ENCODE data around the gene TBC1D2. TPM values are rescaled to one million over a fixed set of nuclear protein-coding genes. Genes with fewer than 3 reads are reported as not detected.

The TBC1D2 gene
- total and polyA plus RNA-seq, 7 donors, result 1.3 to 2.9 (median 2.1) TPM

DNA sequence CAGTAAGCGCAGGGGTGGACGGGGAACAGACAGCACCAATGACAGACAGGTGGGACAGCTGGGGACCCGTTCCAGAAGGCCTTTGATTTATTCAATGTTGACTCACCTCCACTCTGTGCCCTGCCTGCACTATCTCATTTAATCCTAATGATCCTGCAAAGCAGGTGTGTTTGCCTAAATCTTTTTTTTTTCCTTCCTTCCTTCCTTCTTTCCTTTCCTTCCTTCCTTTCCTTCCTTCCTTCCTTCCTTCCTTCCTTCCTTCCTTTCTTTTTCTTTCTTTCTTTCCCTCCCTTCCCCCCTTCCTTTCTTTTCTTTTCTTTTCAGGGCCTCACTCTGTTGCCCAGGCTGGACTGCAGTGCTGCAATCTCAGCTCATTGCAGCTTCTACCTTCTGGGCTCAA lies 45.9 kb downstream of the TBC1D2 start:
- Histone ChIP-seq H3K4me3 (no peak overlapping the region), H3K4me1 (peaks cover 3% of the 10 kb centered on the region), H3K9me3 (no peaks in the 10 kb centered on the region), H3K36me3 (ENCODE audit: insufficient read depth in 1 of 2, low read depth in 1 of 2) (peaks cover 0 to 4% of the 10 kb centered on the region in 2 donors), H3K27ac (no peak overlapping the region), H3K27me3 (ENCODE audit: insufficient read depth in 3 of 3, low read length in 2 of 3) (no peaks in the 10 kb centered on the region)
- no peak for TF ChIP-seq CTCF (IDR thresholded peaks at IDR 0.05)
- WGBS, 3 donors, result 73 to 85% (median 75%) methylated on average over 3 of the region's 3 CpGs
- intact Hi-C loops (cut with DNase I), result loop anchor here (5.0 kb wide), 3 partner anchors 53 to 282 kb away; no protein-coding TSS in a partner anchor
- ATAC-seq (no peak), DNase-seq (peak in 1 of 2 donors; percentile 19)

- peak in 1 of 2 donors; percentile 23 for DNase-seq
- Histone ChIP-seq H3K27ac (no peak overlapping the region), H3K9me3 (no peaks in the 10 kb centered on the region), H3K4me1 (peaks cover 3% of the 10 kb centered on the region), H3K36me3 (ENCODE audit: insufficient read depth in 1 of 2, low read depth in 1 of 2) (peaks cover 0 to 4% of the 10 kb centered on the region in 2 donors), H3K27me3 (ENCODE audit: insufficient read depth in 3 of 3, low read length in 2 of 3) (no peaks in the 10 kb centered on the region), H3K4me3 (no peak overlapping the region)
- WGBS, 3 donors, result 93 to 95% (median 93%) methylated on average over 19 to 20 of the region's 20 CpGs
- no peak for TF ChIP-seq CTCF (IDR thresholded peaks at IDR 0.05)
- intact Hi-C loops (cut with DNase I), result loop anchor here (5.0 kb wide), 3 partner anchors 54 to 281 kb away; no protein-coding TSS in a partner anchor
- ATAC-seq, result no peak
Measured at GRCh38 chr9:98208635-98209034, 46.8 kb downstream of the TBC1D2 start.

DNA sequence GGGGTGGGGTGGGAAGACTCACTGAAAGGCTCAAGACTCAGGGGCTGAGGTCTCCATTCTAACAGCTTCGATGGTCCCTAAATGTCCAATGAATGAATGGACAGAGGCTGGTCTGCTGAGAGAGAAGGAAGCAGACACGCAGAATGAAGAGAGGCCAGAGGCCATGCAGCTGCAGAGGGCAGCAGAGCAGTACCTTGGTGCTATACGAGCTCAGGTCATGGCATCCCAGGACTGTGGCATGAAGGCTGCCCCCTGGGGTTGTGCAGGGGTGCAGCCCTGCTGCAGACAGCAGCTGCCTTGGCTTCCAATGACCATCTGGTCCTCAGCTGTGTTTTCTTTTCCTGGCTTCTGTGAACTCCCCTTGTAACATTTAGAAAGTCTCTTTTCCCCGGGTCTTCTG lies 47.8 kb downstream of the TBC1D2 start:
- 61 to 71% (median 65%) methylated on average over 4 of the region's 4 CpGs for WGBS, 3 donors
- no peak for TF ChIP-seq CTCF (IDR thresholded peaks at IDR 0.05)
- intact Hi-C loops (cut with DNase I), result loop anchor here (5.0 kb wide), 3 partner anchors 55 to 280 kb away; no protein-coding TSS in a partner anchor
- H3K4me3 ChIP-seq, result no peak overlapping the region
- peaks cover 3% of the 10 kb centered on the region for H3K4me1 ChIP-seq
- H3K27me3 ChIP-seq (ENCODE audit: insufficient read depth in 3 of 3, low read length in 2 of 3), result no peaks in the 10 kb centered on the region
- no peak for ATAC-seq
- no peaks in the 10 kb centered on the region for H3K9me3 ChIP-seq
- peaks cover 0 to 4% of the 10 kb centered on the region in 2 donors for H3K36me3 ChIP-seq (ENCODE audit: insufficient read depth in 1 of 2, low read depth in 1 of 2)
- peak in 1 of 2 donors; percentile 23 for DNase-seq
- no peak overlapping the region for H3K27ac ChIP-seq

DNA sequence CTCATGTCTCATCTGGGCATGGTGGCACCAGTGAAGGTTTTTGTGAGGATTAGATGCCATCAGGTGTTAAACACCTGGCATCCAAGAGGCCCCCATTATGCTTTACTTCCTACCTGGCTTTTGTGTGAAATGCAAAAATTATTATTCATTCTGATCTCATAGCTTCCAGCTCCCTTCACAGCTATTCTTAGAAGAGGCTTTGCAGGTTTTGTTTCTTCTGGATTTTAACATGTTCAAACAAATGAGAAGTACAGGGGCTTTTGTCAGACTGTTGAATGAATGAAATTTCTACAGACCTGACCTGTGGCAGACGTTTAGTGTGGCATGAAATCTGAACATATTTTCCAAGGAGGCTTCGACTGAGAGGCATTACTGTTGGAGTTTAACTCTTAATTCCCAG lies 48.7 kb downstream of the TBC1D2 start:
- Histone ChIP-seq H3K9me3 (no peaks in the 10 kb centered on the region), H3K4me3 (no peak overlapping the region), H3K4me1 (peaks cover 3% of the 10 kb centered on the region), H3K27ac (no peak overlapping the region), H3K27me3 (ENCODE audit: insufficient read depth in 3 of 3, low read length in 2 of 3) (no peaks in the 10 kb centered on the region), H3K36me3 (ENCODE audit: insufficient read depth in 1 of 2, low read depth in 1 of 2) (peaks cover 0 to 4% of the 10 kb centered on the region in 2 donors)
- intact Hi-C loops (cut with DNase I), result loop anchor here (1.0 to 5.0 kb wide), 4 partner anchors 54 to 279 kb away; no protein-coding TSS in a partner anchor
- TF ChIP-seq CTCF (IDR thresholded peaks at IDR 0.05), result no peak
- no peak for DNase-seq
- no peak for ATAC-seq
- 27 to 35% (median 30%) methylated on average over 2 of the region's 2 CpGs for WGBS, 3 donors

DNA sequence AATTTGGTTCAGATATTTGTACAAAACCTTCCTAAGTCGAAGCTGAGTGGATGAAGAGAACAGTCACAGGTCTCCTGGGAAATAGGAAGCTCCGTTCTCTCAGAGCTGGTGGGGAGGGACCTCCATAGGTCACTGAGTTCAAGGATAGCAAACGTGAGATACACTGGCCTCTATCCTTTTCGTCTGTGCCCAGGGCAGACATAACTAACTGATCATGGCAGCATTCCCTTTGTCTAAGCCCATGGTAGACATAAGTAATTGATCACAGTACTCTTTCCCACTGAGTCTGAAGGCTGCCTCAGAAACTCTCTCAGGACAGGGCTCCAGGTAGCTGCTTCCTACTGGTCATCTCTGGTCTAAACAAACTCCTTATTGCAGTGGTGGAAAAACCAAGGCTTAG lies 50.8 kb downstream of the TBC1D2 start:
- TF ChIP-seq CTCF (IDR thresholded peaks at IDR 0.05), result no peak
- DNase-seq, result no peak
- WGBS, 3 donors, result 60 to 66% (median 64%) methylated on average over 4 of the region's 4 CpGs
- no peak overlapping the region for H3K4me3 ChIP-seq
- H3K27ac ChIP-seq, result no peak overlapping the region
- H3K27me3 ChIP-seq (ENCODE audit: insufficient read depth in 3 of 3, low read length in 2 of 3), result no peaks in the 10 kb centered on the region
- H3K36me3 ChIP-seq (ENCODE audit: insufficient read depth in 1 of 2, low read depth in 1 of 2), result no peaks in the 10 kb centered on the region
- intact Hi-C loops (cut with DNase I), result loop anchor here (5.0 kb wide), 3 partner anchors 58 to 277 kb away; no protein-coding TSS in a partner anchor
- H3K4me1 ChIP-seq, result peaks cover 3% of the 10 kb centered on the region
- no peak for ATAC-seq
- no peaks in the 10 kb centered on the region for H3K9me3 ChIP-seq
